Measurements from ENCODE around the gene HOXB6. TPM values are rescaled to one million over a fixed set of nuclear protein-coding genes. Genes with fewer than 3 reads are reported as not detected.
A peak's percentile ranks its signal among the peaks of the same experiment; 100 is the strongest.

Gene HOXB6
- total RNA-seq, 1 experiment from 2014 or later = not detected

- Histone ChIP-seq H3K36me3 (replicated peaks; ENCODE audit: control insufficient read depth, insufficient read depth, low read length) (no peaks in the 10 kb centered on the region), H3K27me3 (ENCODE audit: control insufficient read depth, insufficient read depth, low read length) (peaks cover 99% of the 10 kb centered on the region), H3K4me3 (ENCODE audit: insufficient read depth, low read depth, low read length) (peak overlapping the region; percentile 21; the same call in 1 of the 2 replicates)
- DNase-seq = peak; percentile 62
These were observed 25.9 kb downstream of the HOXB6 start for GRCh38 chr17:48578616-48579470.

- Histone ChIP-seq H3K36me3 (replicated peaks; ENCODE audit: control insufficient read depth, insufficient read depth, low read length) (no peaks in the 10 kb centered on the region), H3K4me3 (ENCODE audit: insufficient read depth, low read depth, low read length) (peak within 1 kb of the TSS; percentile 24), H3K27me3 (ENCODE audit: control insufficient read depth, insufficient read depth, low read length) (peaks cover 99% of the 10 kb centered on the region)
- peak; percentile 89 for DNase-seq
These were observed 26.7 kb downstream of the HOXB6 start, which contains the start of gene HOXB4 for GRCh38 chr17:48577946-48578615. TSS of gene HOXB4 (minus strand) at chr17:48578350. CDS start at chr17:48578319, 31 bp downstream.

- no peak overlapping the region for H3K4me3 ChIP-seq (ENCODE audit: insufficient read depth, low read depth, low read length)
These were observed 27.3 kb downstream of the HOXB6 start for GRCh38 chr17:48577330-48577945.

GRCh38 chr17:48576479-48577309 lies 28.1 kb downstream of the HOXB6 start:
- H3K4me3 ChIP-seq (ENCODE audit: insufficient read depth, low read depth, low read length) = no peak overlapping the region
- DNase-seq = peak; percentile 68
- peaks cover 99% of the 10 kb centered on the region for H3K27me3 ChIP-seq (ENCODE audit: control insufficient read depth, insufficient read depth, low read length)
- H3K36me3 ChIP-seq (replicated peaks; ENCODE audit: control insufficient read depth, insufficient read depth, low read length) = no peaks in the 10 kb centered on the region

More at GRCh38 chr17:48577330-48577945, 27.3 kb downstream of the HOXB6 start:
- no peak for DNase-seq
- H3K36me3 ChIP-seq (replicated peaks; ENCODE audit: control insufficient read depth, insufficient read depth, low read length) = no peaks in the 10 kb centered on the region
- H3K27me3 ChIP-seq (ENCODE audit: control insufficient read depth, insufficient read depth, low read length) = peaks cover 99% of the 10 kb centered on the region

- no peak for DNase-seq
- H3K27me3 ChIP-seq (ENCODE audit: control insufficient read depth, insufficient read depth, low read length) = peaks cover 99% of the 10 kb centered on the region
- no peaks in the 10 kb centered on the region for H3K36me3 ChIP-seq (replicated peaks; ENCODE audit: control insufficient read depth, insufficient read depth, low read length)
- H3K4me3 ChIP-seq (ENCODE audit: insufficient read depth, low read depth, low read length) = no peak overlapping the region
These were observed 28.9 kb downstream of the HOXB6 start for GRCh38 chr17:48575673-48576478.

- DNase-seq = no peak
- Histone ChIP-seq H3K4me3 (ENCODE audit: insufficient read depth, low read depth, low read length) (no peak overlapping the region), H3K27me3 (ENCODE audit: control insufficient read depth, insufficient read depth, low read length) (peaks cover 99% of the 10 kb centered on the region), H3K36me3 (replicated peaks; ENCODE audit: control insufficient read depth, insufficient read depth, low read length) (no peaks in the 10 kb centered on the region)
These were observed 29.7 kb downstream of the HOXB6 start for GRCh38 chr17:48575066-48575582.

- Histone ChIP-seq H3K4me3 (ENCODE audit: insufficient read depth, low read depth, low read length) (no peak overlapping the region), H3K27me3 (ENCODE audit: control insufficient read depth, insufficient read depth, low read length) (peaks cover 99% of the 10 kb centered on the region)
These were observed 30.2 kb downstream of the HOXB6 start for GRCh38 chr17:48574505-48575065.

GRCh38 chr17:48571826-48572417 lies 32.9 kb downstream of the HOXB6 start:
- Histone ChIP-seq H3K27me3 (ENCODE audit: control insufficient read depth, insufficient read depth, low read length) (peaks cover 100% of the 10 kb centered on the region), H3K4me3 (ENCODE audit: insufficient read depth, low read depth, low read length) (no peak overlapping the region), H3K36me3 (replicated peaks; ENCODE audit: control insufficient read depth, insufficient read depth, low read length) (no peaks in the 10 kb centered on the region)
- DNase-seq = no peak

More at GRCh38 chr17:48574505-48575065, 30.2 kb downstream of the HOXB6 start:
- DNase-seq = no peak
- H3K36me3 ChIP-seq (replicated peaks; ENCODE audit: control insufficient read depth, insufficient read depth, low read length) = no peaks in the 10 kb centered on the region

GRCh38 chr17:48571024-48571818 lies 33.6 kb downstream of the HOXB6 start:
- peak; percentile 73 for DNase-seq
- Histone ChIP-seq H3K27me3 (ENCODE audit: control insufficient read depth, insufficient read depth, low read length) (peaks cover 100% of the 10 kb centered on the region), H3K4me3 (ENCODE audit: insufficient read depth, low read depth, low read length) (no peak overlapping the region), H3K36me3 (replicated peaks; ENCODE audit: control insufficient read depth, insufficient read depth, low read length) (no peaks in the 10 kb centered on the region)

- peaks cover 100% of the 10 kb centered on the region for H3K27me3 ChIP-seq (ENCODE audit: control insufficient read depth, insufficient read depth, low read length)
- no peak overlapping the region for H3K4me3 ChIP-seq (ENCODE audit: insufficient read depth, low read depth, low read length)
- no peaks in the 10 kb centered on the region for H3K36me3 ChIP-seq (replicated peaks; ENCODE audit: control insufficient read depth, insufficient read depth, low read length)
- DNase-seq = peak; percentile 69
These were observed 34.3 kb downstream of the HOXB6 start for GRCh38 chr17:48570325-48571023.

- Histone ChIP-seq H3K4me3 (ENCODE audit: insufficient read depth, low read depth, low read length) (no peak overlapping the region), H3K27me3 (ENCODE audit: control insufficient read depth, insufficient read depth, low read length) (peaks cover 100% of the 10 kb centered on the region), H3K36me3 (replicated peaks; ENCODE audit: control insufficient read depth, insufficient read depth, low read length) (no peaks in the 10 kb centered on the region)
- no peak for DNase-seq
These were observed 35.0 kb downstream of the HOXB6 start for GRCh38 chr17:48569674-48570324.

All from H7 (cell line).